H1 (cell line): ENCODE data around the gene SNX21. TPM values are rescaled to one million over a fixed set of nuclear protein-coding genes. Genes with fewer than 3 reads are reported as not detected.

Experiments
- polyA plus RNA-seq, 7 experiments: library from polyadenylated mRNA; depleted of rRNA in 3 of 7; stranded (reverse) in 5 of 7; unstranded in 2 of 7; fragments of >200 nt in 5 of 7; fragments of 200-250 nt in 2 of 7; gene quantifications; 1 replicate in 5 of 7; 2 replicates in 1 of 7; 4 replicates in 1 of 7; pipeline versions ENCODE4 v1.2.1 to v1.2.3, GENCODE V29; 2011 to 2013; ENCODE audit warnings: missing spikeins in 2 of 7, mixed read lengths in 2 of 7
- total RNA-seq: library from RNA; stranded (reverse); fragmentation: NEBNext Ultra II Directional; extraction: Animal tissue kit (Norgen Biotek cat#: 25700); gene quantifications from 2 replicates; pipeline ENCODE4 v1.2.1, GENCODE V29; 2021
- TF ChIP-seq, protein P1 (sequence below): fragments of 300-600 bp; sonication (generic); IDR thresholded peaks from 2 replicates; pipeline ENCODE4 v1.7.1; 2012; ENCODE audit warnings: low read length, moderate library complexity, mild to moderate bottlenecking, inconsistent platforms; ENCODE audit not compliant: insufficient replicate concordance

SNX21 gene
- total and polyA plus RNA-seq, 2 of the 8 experiments (the other 6 are each of a cell fraction or from before 2014, with no cell fraction given) = 15.8 to 16.8 TPM

DNA sequence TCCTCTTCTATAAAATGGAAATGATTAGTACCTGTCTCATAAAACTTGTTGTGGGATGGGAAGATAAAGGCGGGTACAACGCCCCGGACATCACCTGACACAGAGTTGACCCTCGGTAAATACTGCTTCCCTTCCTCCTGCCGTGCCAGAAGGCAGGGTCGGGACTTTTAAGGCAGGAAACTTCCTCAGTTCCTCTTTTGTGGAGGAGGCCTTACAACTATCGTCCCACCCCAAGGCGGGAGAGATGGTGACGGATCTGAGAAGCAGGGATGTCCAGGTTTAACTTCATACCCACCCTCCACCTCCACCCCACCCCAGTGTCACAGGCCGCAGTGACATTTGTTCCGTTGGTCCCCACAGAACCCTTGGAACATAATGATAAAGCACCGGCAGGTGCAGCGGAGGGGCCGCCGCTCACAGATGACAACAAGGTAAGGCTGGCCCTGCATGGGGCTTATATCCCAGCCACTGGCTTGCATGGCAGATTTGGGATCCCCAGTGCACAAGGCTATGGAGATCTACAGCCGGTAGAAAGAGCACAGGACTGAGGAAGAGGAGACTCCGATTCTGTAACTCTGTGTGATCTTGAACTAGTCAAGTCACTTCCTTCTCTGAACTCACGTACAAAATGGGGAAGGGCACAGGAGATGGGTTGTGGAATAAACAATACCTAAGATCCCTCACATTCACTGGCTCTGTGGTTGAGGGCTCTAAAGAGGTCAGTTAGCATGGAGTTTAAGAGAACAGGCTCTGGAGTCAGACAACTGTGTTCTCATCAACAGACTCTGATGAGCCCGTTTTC is 41.1 kb upstream of the SNX21 start (continued):
- TF ChIP-seq, protein P1, sequence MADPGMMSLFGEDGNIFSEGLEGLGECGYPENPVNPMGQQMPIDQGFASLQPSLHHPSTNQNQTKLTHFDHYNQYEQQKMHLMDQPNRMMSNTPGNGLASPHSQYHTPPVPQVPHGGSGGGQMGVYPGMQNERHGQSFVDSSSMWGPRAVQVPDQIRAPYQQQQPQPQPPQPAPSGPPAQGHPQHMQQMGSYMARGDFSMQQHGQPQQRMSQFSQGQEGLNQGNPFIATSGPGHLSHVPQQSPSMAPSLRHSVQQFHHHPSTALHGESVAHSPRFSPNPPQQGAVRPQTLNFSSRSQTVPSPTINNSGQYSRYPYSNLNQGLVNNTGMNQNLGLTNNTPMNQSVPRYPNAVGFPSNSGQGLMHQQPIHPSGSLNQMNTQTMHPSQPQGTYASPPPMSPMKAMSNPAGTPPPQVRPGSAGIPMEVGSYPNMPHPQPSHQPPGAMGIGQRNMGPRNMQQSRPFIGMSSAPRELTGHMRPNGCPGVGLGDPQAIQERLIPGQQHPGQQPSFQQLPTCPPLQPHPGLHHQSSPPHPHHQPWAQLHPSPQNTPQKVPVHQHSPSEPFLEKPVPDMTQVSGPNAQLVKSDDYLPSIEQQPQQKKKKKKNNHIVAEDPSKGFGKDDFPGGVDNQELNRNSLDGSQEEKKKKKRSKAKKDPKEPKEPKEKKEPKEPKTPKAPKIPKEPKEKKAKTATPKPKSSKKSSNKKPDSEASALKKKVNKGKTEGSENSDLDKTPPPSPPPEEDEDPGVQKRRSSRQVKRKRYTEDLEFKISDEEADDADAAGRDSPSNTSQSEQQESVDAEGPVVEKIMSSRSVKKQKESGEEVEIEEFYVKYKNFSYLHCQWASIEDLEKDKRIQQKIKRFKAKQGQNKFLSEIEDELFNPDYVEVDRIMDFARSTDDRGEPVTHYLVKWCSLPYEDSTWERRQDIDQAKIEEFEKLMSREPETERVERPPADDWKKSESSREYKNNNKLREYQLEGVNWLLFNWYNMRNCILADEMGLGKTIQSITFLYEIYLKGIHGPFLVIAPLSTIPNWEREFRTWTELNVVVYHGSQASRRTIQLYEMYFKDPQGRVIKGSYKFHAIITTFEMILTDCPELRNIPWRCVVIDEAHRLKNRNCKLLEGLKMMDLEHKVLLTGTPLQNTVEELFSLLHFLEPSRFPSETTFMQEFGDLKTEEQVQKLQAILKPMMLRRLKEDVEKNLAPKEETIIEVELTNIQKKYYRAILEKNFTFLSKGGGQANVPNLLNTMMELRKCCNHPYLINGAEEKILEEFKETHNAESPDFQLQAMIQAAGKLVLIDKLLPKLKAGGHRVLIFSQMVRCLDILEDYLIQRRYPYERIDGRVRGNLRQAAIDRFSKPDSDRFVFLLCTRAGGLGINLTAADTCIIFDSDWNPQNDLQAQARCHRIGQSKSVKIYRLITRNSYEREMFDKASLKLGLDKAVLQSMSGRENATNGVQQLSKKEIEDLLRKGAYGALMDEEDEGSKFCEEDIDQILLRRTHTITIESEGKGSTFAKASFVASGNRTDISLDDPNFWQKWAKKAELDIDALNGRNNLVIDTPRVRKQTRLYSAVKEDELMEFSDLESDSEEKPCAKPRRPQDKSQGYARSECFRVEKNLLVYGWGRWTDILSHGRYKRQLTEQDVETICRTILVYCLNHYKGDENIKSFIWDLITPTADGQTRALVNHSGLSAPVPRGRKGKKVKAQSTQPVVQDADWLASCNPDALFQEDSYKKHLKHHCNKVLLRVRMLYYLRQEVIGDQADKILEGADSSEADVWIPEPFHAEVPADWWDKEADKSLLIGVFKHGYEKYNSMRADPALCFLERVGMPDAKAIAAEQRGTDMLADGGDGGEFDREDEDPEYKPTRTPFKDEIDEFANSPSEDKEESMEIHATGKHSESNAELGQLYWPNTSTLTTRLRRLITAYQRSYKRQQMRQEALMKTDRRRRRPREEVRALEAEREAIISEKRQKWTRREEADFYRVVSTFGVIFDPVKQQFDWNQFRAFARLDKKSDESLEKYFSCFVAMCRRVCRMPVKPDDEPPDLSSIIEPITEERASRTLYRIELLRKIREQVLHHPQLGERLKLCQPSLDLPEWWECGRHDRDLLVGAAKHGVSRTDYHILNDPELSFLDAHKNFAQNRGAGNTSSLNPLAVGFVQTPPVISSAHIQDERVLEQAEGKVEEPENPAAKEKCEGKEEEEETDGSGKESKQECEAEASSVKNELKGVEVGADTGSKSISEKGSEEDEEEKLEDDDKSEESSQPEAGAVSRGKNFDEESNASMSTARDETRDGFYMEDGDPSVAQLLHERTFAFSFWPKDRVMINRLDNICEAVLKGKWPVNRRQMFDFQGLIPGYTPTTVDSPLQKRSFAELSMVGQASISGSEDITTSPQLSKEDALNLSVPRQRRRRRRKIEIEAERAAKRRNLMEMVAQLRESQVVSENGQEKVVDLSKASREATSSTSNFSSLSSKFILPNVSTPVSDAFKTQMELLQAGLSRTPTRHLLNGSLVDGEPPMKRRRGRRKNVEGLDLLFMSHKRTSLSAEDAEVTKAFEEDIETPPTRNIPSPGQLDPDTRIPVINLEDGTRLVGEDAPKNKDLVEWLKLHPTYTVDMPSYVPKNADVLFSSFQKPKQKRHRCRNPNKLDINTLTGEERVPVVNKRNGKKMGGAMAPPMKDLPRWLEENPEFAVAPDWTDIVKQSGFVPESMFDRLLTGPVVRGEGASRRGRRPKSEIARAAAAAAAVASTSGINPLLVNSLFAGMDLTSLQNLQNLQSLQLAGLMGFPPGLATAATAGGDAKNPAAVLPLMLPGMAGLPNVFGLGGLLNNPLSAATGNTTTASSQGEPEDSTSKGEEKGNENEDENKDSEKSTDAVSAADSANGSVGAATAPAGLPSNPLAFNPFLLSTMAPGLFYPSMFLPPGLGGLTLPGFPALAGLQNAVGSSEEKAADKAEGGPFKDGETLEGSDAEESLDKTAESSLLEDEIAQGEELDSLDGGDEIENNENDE = no peak
